GM21737 (cell line): Measurements from ENCODE around the gene EGLN1.

ENCODE experiments used
- ATAC-seq: cut with Tn5 transposase; IDR thresholded peaks from one replicate; pipeline ENCODE4 v1.9.1; 2021; ENCODE audit warnings: mild to moderate bottlenecking, moderate library complexity; ENCODE audit not compliant: unreplicated experiment

EGLN1 gene

GRCh38 chr1:231334079-231334666 is 87.9 kb downstream of the EGLN1 start:
- ATAC-seq = no peak

GRCh38 chr1:231332761-231333160 is 89.3 kb downstream of the EGLN1 start:
- no peak for ATAC-seq

GRCh38 chr1:231329483-231329882 is 92.6 kb downstream of the EGLN1 start:
- ATAC-seq = no peak

- no peak for ATAC-seq
Measured at GRCh38 chr1:231327617-231328016, 94.5 kb downstream of the EGLN1 start.

- ATAC-seq = no peak
Measured at GRCh38 chr1:231326248-231326647, 95.8 kb downstream of the EGLN1 start.

- no peak for ATAC-seq
Measured at GRCh38 chr1:231324660-231325059, 97.4 kb downstream of the EGLN1 start.

- no peak for ATAC-seq
Measured at GRCh38 chr1:231322880-231323530, 99.1 kb downstream of the EGLN1 start.

GRCh38 chr1:231319080-231319479 is 103.0 kb downstream of the EGLN1 start:
- ATAC-seq = no peak

GRCh38 chr1:231318568-231318967 is 103.5 kb downstream of the EGLN1 start:
- no peak for ATAC-seq

- no peak for ATAC-seq
Measured at GRCh38 chr1:231318015-231318355, 104.1 kb downstream of the EGLN1 start.

- ATAC-seq = no peak
Measured at GRCh38 chr1:231317306-231318014, 104.6 kb downstream of the EGLN1 start.

GRCh38 chr1:231315887-231316286 is 106.2 kb downstream of the EGLN1 start:
- ATAC-seq = no peak
